NCI-H128 (cell line): ENCODE measurements around the gene PTGFRN.

Experiments used
- DNase-seq: peaks from one replicate; lab custom pipeline; 2025; ENCODE audit not compliant: unreplicated experiment; lab: John Stamatoyannopoulos, UW

Gene PTGFRN

GRCh38 chr1:116887212-116887611 lies 22.5 kb upstream of the PTGFRN start:
- DNase-seq = no peak

GRCh38 chr1:116889380-116889779 lies 20.3 kb upstream of the PTGFRN start:
- DNase-seq = no peak

GRCh38 chr1:116891396-116892079 lies 18.2 kb upstream of the PTGFRN start:
- DNase-seq = no peak

GRCh38 chr1:116895073-116895472 lies 14.6 kb upstream of the PTGFRN start:
- DNase-seq = no peak

GRCh38 chr1:116899529-116899928 lies 10.2 kb upstream of the PTGFRN start:
- DNase-seq = no peak

- no peak for DNase-seq
Observed at GRCh38 chr1:116900471-116901365, 9.0 kb upstream of the PTGFRN start.

GRCh38 chr1:116902027-116902426 lies 7.7 kb upstream of the PTGFRN start:
- no peak for DNase-seq

GRCh38 chr1:116902723-116903383 lies 6.9 kb upstream of the PTGFRN start:
- no peak for DNase-seq

GRCh38 chr1:116904791-116905320 lies 4.9 kb upstream of the PTGFRN start:
- DNase-seq = no peak

- DNase-seq = no peak
Observed at GRCh38 chr1:116906812-116907211, 2.9 kb upstream of the PTGFRN start.

- DNase-seq = no peak
Observed at GRCh38 chr1:116907351-116907750, 2.4 kb upstream of the PTGFRN start.

GRCh38 chr1:116908266-116908665 lies 1.4 kb upstream of the PTGFRN start:
- no peak for DNase-seq

- no peak for DNase-seq
Observed at GRCh38 chr1:116908820-116909511, 750 bp upstream of the PTGFRN start.

GRCh38 chr1:116910379-116911187 lies 867 bp downstream of the PTGFRN start:
- no peak for DNase-seq

GRCh38 chr1:116911188-116911553 lies 1.5 kb downstream of the PTGFRN start:
- DNase-seq = no peak

GRCh38 chr1:116911779-116912469 lies 2.2 kb downstream of the PTGFRN start:
- DNase-seq = no peak

GRCh38 chr1:116912846-116913245 lies 3.1 kb downstream of the PTGFRN start:
- DNase-seq = no peak

- DNase-seq = no peak
Observed at GRCh38 chr1:116913941-116914340, 4.2 kb downstream of the PTGFRN start.

GRCh38 chr1:116914667-116915066 lies 5.0 kb downstream of the PTGFRN start:
- no peak for DNase-seq
